Esophagus (tissue), 2 donors: ENCODE measurements around the gene C4orf54. TPM values are rescaled to one million over a fixed set of nuclear protein-coding genes. Genes with fewer than 3 reads are reported as not detected.

ENCODE experiments used
- H3K27ac ChIP-seq, 2 donors: one replicate each; pipeline ENCODE4 v1.5.1; 2013; ENCODE audit warnings: low read depth in 2 of 2, mild to moderate bottlenecking in 2 of 2, inconsistent platforms in 1 of 2, low read length in 1 of 2, moderate library complexity in 1 of 2
- H3K27me3 ChIP-seq, 2 donors: one replicate each; pipeline ENCODE4 v1.6.1; 2013; ENCODE audit warnings: low read length in 2 of 2, control low read depth in 1 of 2, mild to moderate bottlenecking in 1 of 2; ENCODE audit not compliant: insufficient read depth in 2 of 2, control insufficient read depth in 1 of 2
- H3K36me3 ChIP-seq, 2 donors: one replicate each; pipeline ENCODE4 v1.6.1; 2013; ENCODE audit warnings: low read length in 1 of 2; ENCODE audit not compliant: control insufficient read depth in 2 of 2, insufficient read depth in 2 of 2
- H3K4me1 ChIP-seq, 2 donors: one replicate each; pipeline ENCODE4 v1.6.1; 2013; ENCODE audit warnings: low read length in 1 of 2; ENCODE audit not compliant: control insufficient read depth in 2 of 2, insufficient read depth in 2 of 2
- H3K4me3 ChIP-seq, 2 donors: one replicate each; pipeline ENCODE4 v1.5.1; 2013; ENCODE audit warnings: low read length in 2 of 2, mild to moderate bottlenecking in 2 of 2, low read depth in 1 of 2, moderate library complexity in 1 of 2
- H3K9me3 ChIP-seq, 2 donors: one replicate each; pipeline ENCODE4 v1.6.1; 2013; ENCODE audit warnings: mild to moderate bottlenecking in 2 of 2, low read depth in 1 of 2, low read length in 1 of 2, moderate library complexity in 1 of 2; ENCODE audit not compliant: control insufficient read depth in 2 of 2, insufficient read depth in 1 of 2
- WGBS, 2 donors: extraction: QIAGEN DNeasy Blood & Tissue Kit; methylation state at CpG; one replicate each; pipeline ENCODE4 v1.1.7; 2013; 5-methylcytosine and 5-hydroxymethylcytosine counted together
- polyA plus RNA-seq, 2 donors: library from polyadenylated mRNA; stranded (reverse); fragments of 200-250 nt; gene quantifications; one replicate each; pipeline ENCODE4 v1.2.3, GENCODE V29; 2013
- donor health status: healthy with polysubstance abuse.
- donor health status: Bipolar disorder and iron deficiency.

Gene C4orf54
- polyA plus RNA-seq, 2 donors = under 0.01 to 0.04 TPM

GRCh38 chr4:99630857-99631360, 26.7 kb downstream of the C4orf54 start:
- Histone ChIP-seq H3K27me3 (no peaks in the 10 kb centered on the region), H3K27ac (no peak overlapping the region), H3K4me3 (no peak overlapping the region), H3K4me1 (no peaks in the 10 kb centered on the region), H3K36me3 (no peaks in the 10 kb centered on the region), H3K9me3 (no peaks in the 10 kb centered on the region)
- 69% methylated on average over 1 of the region's 1 CpG for WGBS, 2 donors

GRCh38 chr4:99629962-99630554, 27.6 kb downstream of the C4orf54 start:
- Histone ChIP-seq H3K27me3 (no peaks in the 10 kb centered on the region), H3K36me3 (no peaks in the 10 kb centered on the region), H3K9me3 (no peaks in the 10 kb centered on the region), H3K4me1 (no peaks in the 10 kb centered on the region), H3K4me3 (no peak overlapping the region), H3K27ac (no peak overlapping the region)

- H3K4me3 ChIP-seq = no peak overlapping the region
- no peaks in the 10 kb centered on the region for H3K4me1 ChIP-seq
- no peaks in the 10 kb centered on the region for H3K9me3 ChIP-seq
- H3K27ac ChIP-seq = no peak overlapping the region
- 87 to 94% methylated on average over 1 of the region's 1 CpG for WGBS, 2 donors
- H3K27me3 ChIP-seq = no peaks in the 10 kb centered on the region
- no peaks in the 10 kb centered on the region for H3K36me3 ChIP-seq
Observed at GRCh38 chr4:99628040-99628439, 29.6 kb downstream of the C4orf54 start.

GRCh38 chr4:99625369-99625768, 32.3 kb downstream of the C4orf54 start:
- Histone ChIP-seq H3K36me3 (no peaks in the 10 kb centered on the region), H3K9me3 (no peaks in the 10 kb centered on the region), H3K4me1 (no peaks in the 10 kb centered on the region), H3K27ac (no peak overlapping the region), H3K27me3 (no peaks in the 10 kb centered on the region), H3K4me3 (no peak overlapping the region)
- 82 to 84% methylated on average over 5 of the region's 5 CpGs for WGBS, 2 donors

GRCh38 chr4:99624141-99624719, 33.4 kb downstream of the C4orf54 start:
- H3K27me3 ChIP-seq = no peaks in the 10 kb centered on the region
- H3K27ac ChIP-seq = no peak overlapping the region
- no peaks in the 10 kb centered on the region for H3K9me3 ChIP-seq
- no peaks in the 10 kb centered on the region for H3K4me1 ChIP-seq
- 60 to 63% methylated on average over 4 of the region's 4 CpGs for WGBS, 2 donors
- H3K4me3 ChIP-seq = no peak overlapping the region
- no peaks in the 10 kb centered on the region for H3K36me3 ChIP-seq

GRCh38 chr4:99622341-99622740, 35.3 kb downstream of the C4orf54 start:
- Histone ChIP-seq H3K27ac (no peak overlapping the region), H3K9me3 (no peaks in the 10 kb centered on the region), H3K36me3 (no peaks in the 10 kb centered on the region), H3K27me3 (no peaks in the 10 kb centered on the region), H3K4me1 (no peaks in the 10 kb centered on the region), H3K4me3 (no peak overlapping the region)
- WGBS, 2 donors = 84 to 93% methylated on average over 1 of the region's 1 CpG

GRCh38 chr4:99617374-99617773, 40.3 kb downstream of the C4orf54 start:
- 36 to 54% methylated on average over 1 of the region's 1 CpG for WGBS, 2 donors
- Histone ChIP-seq H3K4me1 (no peaks in the 10 kb centered on the region), H3K36me3 (no peaks in the 10 kb centered on the region), H3K27me3 (no peaks in the 10 kb centered on the region), H3K27ac (no peak overlapping the region), H3K9me3 (no peaks in the 10 kb centered on the region), H3K4me3 (no peak overlapping the region)

GRCh38 chr4:99615170-99615820, 42.3 kb downstream of the C4orf54 start:
- 44 to 85% methylated on average over 1 of the region's 1 CpG for WGBS, 2 donors
- no peaks in the 10 kb centered on the region for H3K36me3 ChIP-seq

GRCh38 chr4:99614491-99614890, 43.1 kb downstream of the C4orf54 start:
- Histone ChIP-seq H3K4me3 (no peak overlapping the region), H3K9me3 (no peaks in the 10 kb centered on the region), H3K27me3 (no peaks in the 10 kb centered on the region), H3K4me1 (no peaks in the 10 kb centered on the region), H3K27ac (no peak overlapping the region), H3K36me3 (no peaks in the 10 kb centered on the region)
- 61 to 67% methylated on average over 1 of the region's 1 CpG for WGBS, 2 donors

More at GRCh38 chr4:99615170-99615820, 42.3 kb downstream of the C4orf54 start:
- H3K4me1 ChIP-seq = no peaks in the 10 kb centered on the region
- H3K27me3 ChIP-seq = no peaks in the 10 kb centered on the region
- no peak overlapping the region for H3K27ac ChIP-seq
- no peak overlapping the region for H3K4me3 ChIP-seq
- H3K9me3 ChIP-seq = no peaks in the 10 kb centered on the region

- no peak overlapping the region for H3K27ac ChIP-seq
- WGBS, 2 donors = 50 to 69% methylated on average over 5 of the region's 5 CpGs
- no peak overlapping the region for H3K4me3 ChIP-seq
- H3K27me3 ChIP-seq = no peaks in the 10 kb centered on the region
- no peaks in the 10 kb centered on the region for H3K36me3 ChIP-seq
- H3K4me1 ChIP-seq = no peaks in the 10 kb centered on the region
- no peaks in the 10 kb centered on the region for H3K9me3 ChIP-seq
Observed at GRCh38 chr4:99612704-99613103, 44.9 kb downstream of the C4orf54 start.
